Tibial nerve (tissue), 4 donors: ENCODE results near the gene COMP. TPM values are rescaled to one million over a fixed set of nuclear protein-coding genes. Genes with fewer than 3 reads are reported as not detected.
"Not testable (repeated sequence)": the region's sequence is repeated elsewhere in the genome, so short reads cannot be mapped to it uniquely, and the experiment has no call there.

Source experiments
- DNase-seq, 2 donors: peaks; one replicate each; pipeline ENCODE4 v3.0.0-alpha.2; 2019; ENCODE audit warnings: low spot score in 2 of 2
- H3K27ac ChIP-seq, 4 donors: fragments of 200-600 bp; sonication (generic) in 3 of 4; one replicate each; pipeline ENCODE4 v1.5.1; 2017 to 2019; ENCODE audit warnings: mild to moderate bottlenecking in 1 of 4
- H3K27me3 ChIP-seq, 2 donors: fragments of 200-600 bp; sonication (generic) in 1 of 2; one replicate each; pipeline versions ENCODE4 v1.5.1 to v1.6.0; 2017 to 2019
- H3K36me3 ChIP-seq, 3 donors: fragments of 200-600 bp; sonication (generic); one replicate each; pipeline ENCODE4 v1.5.1; 2018 to 2019
- H3K4me1 ChIP-seq, 4 donors: fragments of 200-600 bp; sonication (generic) in 3 of 4; one replicate each; pipeline ENCODE4 v1.5.1; 2017 to 2019
- H3K4me3 ChIP-seq, 4 donors: fragments of 200-600 bp; sonication (generic) in 3 of 4; one replicate each; pipeline ENCODE4 v1.5.1; 2017 to 2019; ENCODE audit warnings: mild to moderate bottlenecking in 1 of 4, moderate library complexity in 1 of 4
- H3K9me3 ChIP-seq, 4 donors: fragments of 200-600 bp; sonication (generic) in 3 of 4; one replicate each; pipeline ENCODE4 v1.5.1; 2017 to 2019
- CTCF ChIP-seq, 5 experiments: fragments of 200-600 bp in 3 of 5; fragments of 450-650 bp in 2 of 5; sonication (generic) in 3 of 5; IDR thresholded peaks; one replicate each; pipeline ENCODE4 v1.5.1; 2016 to 2019; ENCODE audit warnings: antibody characterized with exemption in 5 of 5, mild to moderate bottlenecking in 3 of 5, moderate library complexity in 2 of 5
- EP300 ChIP-seq, 2 donors: sonication (generic); formaldehyde crosslinking; IDR thresholded peaks; one replicate each; pipeline ENCODE4 v1.6.1; 2017; ENCODE audit warnings: antibody characterized with exemption in 2 of 2, mild to moderate bottlenecking in 1 of 2
- POLR2A ChIP-seq, 2 donors: fragments of 450-650 bp; IDR thresholded peaks; one replicate each; pipeline ENCODE4 v1.6.1; 2017; ENCODE audit warnings: antibody characterized with exemption in 2 of 2, mild to moderate bottlenecking in 2 of 2, moderate library complexity in 2 of 2
- WGBS, 2 donors: methylation state at CpG; one replicate each; pipeline ENCODE4 v1.1.5; 2018; 5-methylcytosine and 5-hydroxymethylcytosine counted together
- total RNA-seq, 4 donors: library from RNA; depleted of rRNA; stranded (reverse); fragments of >200 nt; gene quantifications; one replicate each; pipeline ENCODE4 v1.1.0, GENCODE V29; 2016

The COMP gene
- total RNA-seq, 4 donors from 2014 or later, result 14.0 to 117 (median 25.3) TPM

GRCh38 chr19:18736415-18737336, 54.4 kb downstream of the COMP start:
- H3K4me1 ChIP-seq, result peaks cover 0 to 27% (median 0%) of the 10 kb centered on the region in 4 donors
- H3K27me3 ChIP-seq, result no peaks in the 10 kb centered on the region
- H3K27ac ChIP-seq, result no peak overlapping the region
- no peak for DNase-seq
- TF ChIP-seq EP300 (IDR thresholded peaks at IDR 0.05), result no peak
- no peak for TF ChIP-seq CTCF (IDR thresholded peaks at IDR 0.05)
- TF ChIP-seq POLR2A (IDR thresholded peaks at IDR 0.05), result no peak
- H3K4me3 ChIP-seq, result no peak overlapping the region
- H3K36me3 ChIP-seq, result no peaks in the 10 kb centered on the region
- 90% methylated on average over 25 of the region's 27 CpGs for WGBS, 2 donors
- H3K9me3 ChIP-seq, result no peaks in the 10 kb centered on the region

GRCh38 chr19:18735752-18736151, 55.4 kb downstream of the COMP start:
- Histone ChIP-seq H3K36me3 (no peaks in the 10 kb centered on the region), H3K9me3 (no peaks in the 10 kb centered on the region), H3K4me3 (no peak overlapping the region), H3K27ac (no peak overlapping the region), H3K4me1 (peaks cover 0 to 19% (median 0%) of the 10 kb centered on the region in 4 donors), H3K27me3 (no peaks in the 10 kb centered on the region)
- 65 to 69% methylated on average over 6 to 8 of the region's 9 CpGs for WGBS, 2 donors
- TF ChIP-seq POLR2A (IDR thresholded peaks at IDR 0.05) (no peak), CTCF (IDR thresholded peaks at IDR 0.05) (no peak), EP300 (IDR thresholded peaks at IDR 0.05) (no peak)
- DNase-seq, result no peak

GRCh38 chr19:18735324-18735723, 55.8 kb downstream of the COMP start:
- 91 to 94% methylated on average over 6 to 14 of the region's 14 CpGs for WGBS, 2 donors
- no peak overlapping the region for H3K27ac ChIP-seq

GRCh38 chr19:18733762-18734332, 57.3 kb downstream of the COMP start:
- H3K27me3 ChIP-seq, DNase-seq, H3K9me3 ChIP-seq, H3K27ac ChIP-seq, H3K36me3 ChIP-seq, H3K4me3 ChIP-seq: not testable (repeated sequence)
- peaks cover 0 to 19% (median 0%) of the 10 kb centered on the region in 4 donors for H3K4me1 ChIP-seq
- 89 to 93% methylated on average over 11 of the region's 11 CpGs for WGBS, 2 donors

More at GRCh38 chr19:18735324-18735723, 55.8 kb downstream of the COMP start:
- no peaks in the 10 kb centered on the region for H3K36me3 ChIP-seq
- peaks cover 0 to 19% (median 0%) of the 10 kb centered on the region in 4 donors for H3K4me1 ChIP-seq
- TF ChIP-seq EP300 (IDR thresholded peaks at IDR 0.05), result no peak
- no peak for TF ChIP-seq POLR2A (IDR thresholded peaks at IDR 0.05)
- no peak for TF ChIP-seq CTCF (IDR thresholded peaks at IDR 0.05)
- no peaks in the 10 kb centered on the region for H3K27me3 ChIP-seq
- no peak overlapping the region for H3K4me3 ChIP-seq
- no peak for DNase-seq
- H3K9me3 ChIP-seq, result no peaks in the 10 kb centered on the region

GRCh38 chr19:18733196-18733647, 57.9 kb downstream of the COMP start:
- no peaks in the 10 kb centered on the region for H3K36me3 ChIP-seq
- H3K27me3 ChIP-seq, result no peaks in the 10 kb centered on the region
- peak in 1 of 2 donors; percentile 12 for DNase-seq
- no peak for TF ChIP-seq POLR2A (IDR thresholded peaks at IDR 0.05)
- TF ChIP-seq CTCF (IDR thresholded peaks at IDR 0.05), result no peak
- TF ChIP-seq EP300 (IDR thresholded peaks at IDR 0.05), result no peak
- WGBS, 2 donors, result 42 to 48% methylated on average over 4 to 11 of the region's 11 CpGs
- H3K27ac ChIP-seq, result no peak overlapping the region
- no peak overlapping the region for H3K4me3 ChIP-seq
- H3K4me1 ChIP-seq, result peaks cover 0 to 19% (median 0%) of the 10 kb centered on the region in 4 donors
- H3K9me3 ChIP-seq, result no peaks in the 10 kb centered on the region

Other genes with a start within 250 kb of the COMP start
- gene FKBP8, start 247.7 kb downstream of the COMP start, total RNA-seq, result 100 to 1,000 TPM; 391 to 451 (median 434) TPM
- gene KXD1, start 233.4 kb downstream of the COMP start, total RNA-seq, result 100 to 1,000 TPM; 122 to 298 (median 167) TPM
- gene UBA52, start 219.4 kb downstream of the COMP start, total RNA-seq, result 100 to 1,000 TPM; 504 to 826 (median 521) TPM
- 100 to 1,000 TPM; 186 to 226 (median 210) TPM for gene REX1BD, start 202.5 kb downstream of the COMP start, total RNA-seq
- 100 to 1,000 TPM in 1 of 4 donors, 10 to 100 TPM in 3; 27.4 to 115 (median 43.6) TPM for gene CRLF1, start 184.5 kb downstream of the COMP start, total RNA-seq
- 10 to 100 TPM in 1 of 4 donors, 1 to 10 TPM in 2, not detected in 1; 3.1 to 12.6 (median 4.2) TPM for gene TMEM59L, start 178.4 kb downstream of the COMP start, total RNA-seq
- 10 to 100 TPM; 12.9 to 38.4 (median 15.1) TPM for gene KLHL26, start 154.3 kb downstream of the COMP start, total RNA-seq
- gene CRTC1, start 107.6 kb downstream of the COMP start, total RNA-seq, result 1 to 10 TPM; 4.0 to 7.8 (median 6.7) TPM
- 100 to 1,000 TPM in 1 of 4 donors, 10 to 100 TPM in 3; 75.6 to 117 (median 87.9) TPM for gene UPF1, start 40.7 kb upstream of the COMP start, total RNA-seq
- 10 to 100 TPM in 3 of 4 donors, 1 to 10 TPM in 1; 7.0 to 14.9 (median 13.4) TPM for gene CERS1, start 104.9 kb upstream of the COMP start, total RNA-seq
- gene COPE, start 128.1 kb upstream of the COMP start, total RNA-seq, result 100 to 1,000 TPM; 151 to 266 (median 183) TPM
- 10 to 100 TPM; 31.8 to 61.2 (median 35.5) TPM for gene DDX49, start 128.4 kb upstream of the COMP start, total RNA-seq
- 10 to 100 TPM; 38.0 to 90.0 (median 44.6) TPM for gene HOMER3, start 149.9 kb upstream of the COMP start, total RNA-seq
- 10 to 100 TPM; 50.8 to 95.1 (median 65.1) TPM for gene SUGP2, start 242.2 kb upstream of the COMP start, total RNA-seq
- gene ARMC6, start 242.3 kb upstream of the COMP start, total RNA-seq, result 10 to 100 TPM; 20.0 to 40.8 (median 24.6) TPM